Frontal cortex (tissue), 4 donors: ENCODE measurements around the gene TMF1. TPM values are rescaled to one million over a fixed set of nuclear protein-coding genes. Genes with fewer than 3 reads are reported as not detected.

Source experiments
- DNase-seq, 2 donors: peaks; one replicate each; pipeline ENCODE4 v3.0.0; 2012; ENCODE audit warnings: low spot score in 2 of 2
- FAIRE-seq: peaks from 2 replicates; lab custom pipeline; 2012; peaks lifted over from hg19 to GRCh38; lab: Jason Lieb, UNC
- total RNA-seq: library from RNA; depleted of rRNA; stranded (reverse); fragments of >200 nt; gene quantifications from one replicate; pipeline ENCODE4 v1.2.3, GENCODE V29; 2014
- donor health status: control.
- donor health status: control.
- donor health status: control.

The TMF1 gene
- total RNA-seq, 1 donor from 2014 or later = 36.7 TPM

DNA sequence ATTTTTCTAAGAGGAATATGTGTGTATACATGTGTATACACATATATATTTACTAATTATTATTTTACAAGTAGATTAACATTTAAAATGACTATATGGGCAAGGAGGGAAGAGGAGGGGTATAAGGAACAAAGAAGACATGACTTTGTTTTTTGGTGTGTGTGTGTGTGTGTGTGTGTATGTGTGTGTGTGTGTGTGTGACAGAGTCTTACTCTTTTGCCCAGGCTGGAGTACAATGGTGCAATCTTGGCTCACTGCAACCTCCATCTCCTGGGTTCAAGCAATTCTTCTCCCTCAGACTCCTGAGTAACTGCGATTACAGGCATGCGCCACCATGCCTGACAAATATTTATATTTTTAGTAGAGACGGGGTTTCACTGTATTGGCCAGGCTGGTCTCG lies 36.0 kb downstream of the TMF1 start:
- no peak for FAIRE-seq
- DNase-seq = no peak

DNA sequence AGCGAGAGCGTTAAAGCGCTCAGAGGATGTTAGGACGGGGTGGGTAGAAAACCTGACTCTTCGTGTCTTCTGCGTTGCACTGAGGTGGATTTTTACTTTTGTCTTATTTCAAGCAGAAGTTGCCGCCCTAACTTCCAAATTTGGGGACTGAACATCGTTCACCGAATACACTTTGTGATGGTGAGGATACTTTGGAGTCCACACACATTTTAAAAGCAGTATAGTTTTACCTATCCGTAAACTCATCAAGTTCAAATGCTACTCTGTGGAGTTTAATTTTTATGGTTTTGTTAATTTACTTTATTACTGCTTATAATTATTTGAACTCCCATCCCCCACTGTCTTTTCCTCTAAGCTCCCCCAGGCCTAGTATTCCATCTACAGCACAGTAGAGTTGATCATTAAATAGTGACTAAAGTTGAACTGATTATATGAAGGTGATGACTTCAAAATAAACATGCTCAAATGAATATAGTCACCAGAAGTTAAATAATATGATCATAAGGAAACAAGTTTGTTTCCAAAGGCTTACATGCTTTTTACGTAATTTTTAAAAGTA lies 38.0 kb downstream of the TMF1 start:
- DNase-seq (no peak), FAIRE-seq (no peak)

DNA sequence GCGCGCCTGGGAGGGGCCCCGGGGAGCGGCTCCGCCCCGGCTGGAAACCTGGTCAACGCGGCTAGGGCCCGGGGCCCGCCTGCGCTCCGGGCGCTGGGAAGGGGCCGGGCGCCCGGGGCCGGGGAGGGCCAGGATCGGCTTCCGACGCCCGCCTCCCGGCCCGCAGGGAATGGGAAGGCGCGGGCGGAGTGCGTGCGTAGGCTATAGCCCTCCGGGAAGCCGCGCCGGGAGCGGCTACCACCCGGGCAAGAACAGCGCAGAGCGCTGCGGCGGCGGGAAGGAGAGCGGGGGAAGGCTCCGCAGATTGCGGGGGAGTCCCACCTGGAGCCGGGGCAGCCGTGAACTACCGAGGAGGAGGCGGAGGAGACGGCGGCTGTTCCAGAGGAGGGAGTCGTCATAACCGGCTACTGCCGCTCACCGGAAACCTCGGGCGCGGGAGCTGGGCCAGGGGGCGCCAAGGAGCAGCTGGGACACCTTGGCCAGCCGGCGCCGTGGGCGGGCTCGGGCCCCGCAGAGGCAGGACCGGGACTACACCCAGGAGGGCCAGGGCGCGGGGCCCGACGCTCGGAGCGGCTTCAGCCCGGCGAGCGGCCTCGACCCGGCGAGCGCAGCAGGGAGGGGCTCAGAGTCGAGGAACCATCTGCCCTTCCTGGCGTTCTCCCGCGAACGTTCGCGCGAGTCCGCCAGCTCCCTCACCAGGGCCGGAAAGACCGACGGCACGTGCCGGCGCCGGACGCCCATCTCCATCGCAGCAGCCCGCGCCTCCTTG lies 38.7 kb downstream of the TMF1 start, which contains the start of gene EOGT:
Gene EOGT, minus strand, starts transcription at position 432 of the 769 bp plus-strand sequence. CDS start 3,838 bp downstream, outside the sequence.
- FAIRE-seq (no peak), DNase-seq (peak; percentile 83 to 88)

DNA sequence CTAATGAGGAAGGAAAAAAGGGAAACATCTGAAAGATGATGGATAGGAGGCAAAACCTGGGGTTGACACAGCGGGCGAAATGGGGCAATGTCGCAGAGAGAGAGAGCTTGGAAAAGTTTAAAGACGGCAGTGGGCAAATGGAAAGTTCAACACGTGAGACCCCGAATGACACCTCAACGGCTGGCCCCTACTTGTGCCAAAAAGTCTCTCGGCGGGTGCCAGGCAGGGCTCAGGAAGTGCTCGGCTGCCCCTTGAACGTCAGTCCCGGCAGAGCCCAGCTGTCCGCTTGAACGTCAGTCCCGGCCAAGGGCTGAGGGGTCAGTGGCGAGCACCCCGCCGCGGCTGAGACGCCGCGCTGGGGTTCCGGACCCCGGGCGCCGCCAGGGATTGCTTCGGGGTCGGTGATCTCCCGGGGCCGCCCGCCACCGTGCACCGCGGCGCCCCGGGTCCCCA lies 39.3 kb downstream of the TMF1 start:
- FAIRE-seq (no peak), DNase-seq (peak; percentile 52 to 53)

DNA sequence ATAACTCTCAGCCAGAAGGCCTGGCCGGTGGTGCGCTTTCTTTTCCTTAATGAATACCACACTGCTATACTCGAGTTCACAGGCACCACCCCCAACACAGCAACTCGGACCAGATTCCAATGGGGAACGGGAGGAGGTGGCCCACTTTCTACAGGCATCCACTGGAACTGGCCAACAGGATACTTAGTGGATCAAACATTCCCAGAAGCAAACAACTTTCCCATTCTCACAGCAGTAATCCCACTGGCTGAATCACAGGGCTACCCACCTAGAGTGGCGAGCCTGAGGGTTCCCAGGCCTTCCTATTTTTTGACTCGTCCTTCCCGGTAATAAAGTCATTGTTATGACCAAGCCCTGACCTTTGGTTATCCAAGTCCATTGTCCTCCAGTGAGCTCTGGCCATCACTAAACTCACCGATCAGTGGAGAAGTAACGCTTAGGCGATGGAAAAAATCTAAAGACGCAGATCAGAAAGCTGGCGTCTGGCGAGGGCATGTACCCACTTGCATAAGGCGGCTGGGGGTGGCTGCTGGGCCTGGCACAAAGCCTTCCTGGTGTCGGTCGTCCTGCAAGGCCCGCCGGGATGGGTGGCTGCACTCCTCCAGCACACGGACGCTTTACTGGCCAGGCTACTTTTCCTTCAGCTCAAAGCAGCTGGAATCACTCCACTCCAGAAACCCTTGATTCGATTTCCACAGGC lies 39.9 kb downstream of the TMF1 start:
- DNase-seq = peak; percentile 17 to 26
- FAIRE-seq = no peak

DNA sequence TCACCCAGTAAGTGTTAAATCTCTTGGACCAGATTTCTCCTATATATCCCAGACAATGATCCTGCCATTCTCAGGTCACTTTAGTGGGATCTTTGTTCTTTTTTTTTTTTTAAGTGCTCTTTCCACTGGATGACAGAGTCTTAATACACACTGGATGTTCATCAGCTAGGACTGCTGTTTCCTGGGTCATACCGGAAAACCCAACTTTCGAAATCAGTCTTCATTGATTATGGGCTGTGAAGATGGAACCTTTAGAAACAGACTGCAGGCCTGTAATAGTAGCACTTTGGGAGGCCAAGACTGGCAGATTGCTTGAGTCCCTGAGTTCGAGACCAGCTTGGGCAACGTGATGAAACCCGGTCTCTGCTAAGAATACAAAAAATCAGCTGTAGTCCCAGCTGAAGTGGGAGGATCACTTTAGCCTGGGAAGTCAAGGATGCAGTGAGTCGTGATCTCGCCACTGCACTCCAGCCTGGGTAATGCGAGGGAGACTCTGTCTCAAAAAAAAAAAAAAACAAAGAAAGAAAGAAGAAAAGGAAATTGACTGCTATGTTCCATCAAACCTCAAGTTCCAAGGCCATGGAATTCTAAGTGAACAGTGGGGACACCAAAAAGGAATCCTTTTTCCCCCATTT lies 40.9 kb downstream of the TMF1 start:
- DNase-seq (no peak), FAIRE-seq (no peak)

DNA sequence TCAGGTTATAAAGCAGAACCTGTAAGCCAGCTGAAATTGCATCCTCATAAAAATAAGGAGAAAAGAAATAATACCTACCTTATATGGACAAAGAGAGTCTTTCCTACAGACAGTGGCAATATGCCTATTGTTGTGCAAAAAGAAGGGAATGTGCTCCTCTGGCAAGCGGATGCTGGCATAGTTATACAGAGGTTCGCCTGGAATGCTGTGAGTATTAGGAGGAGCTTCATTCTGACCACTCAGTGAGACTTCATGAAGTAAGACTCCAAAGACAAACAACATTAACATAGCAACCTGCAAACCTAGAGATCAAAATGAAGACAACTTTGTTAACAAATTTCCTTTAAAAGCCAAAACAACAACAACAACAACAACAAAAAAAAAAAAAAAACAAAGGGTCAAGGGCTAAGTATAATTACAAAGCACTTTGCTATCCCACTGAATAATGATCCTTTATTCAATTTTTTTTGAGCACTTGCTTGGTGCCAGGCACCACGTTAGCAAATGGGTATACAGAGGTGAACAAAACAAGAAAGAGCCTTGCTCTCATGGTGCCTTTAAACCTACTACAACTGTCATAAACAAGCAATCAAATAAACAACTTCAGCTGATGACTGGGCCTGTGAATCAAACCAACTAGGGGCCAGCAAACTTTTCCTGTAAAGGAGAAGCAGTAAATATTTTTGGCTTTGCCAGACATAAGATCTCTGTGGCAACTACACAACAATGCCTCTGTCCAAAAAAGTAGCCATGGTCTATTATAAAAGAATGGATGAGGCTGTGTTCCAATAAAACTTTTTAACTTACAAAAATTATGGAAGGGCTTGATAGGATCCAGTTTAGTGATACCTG lies 42.3 kb downstream of the TMF1 start:
- no peak for FAIRE-seq
- DNase-seq = no peak

DNA sequence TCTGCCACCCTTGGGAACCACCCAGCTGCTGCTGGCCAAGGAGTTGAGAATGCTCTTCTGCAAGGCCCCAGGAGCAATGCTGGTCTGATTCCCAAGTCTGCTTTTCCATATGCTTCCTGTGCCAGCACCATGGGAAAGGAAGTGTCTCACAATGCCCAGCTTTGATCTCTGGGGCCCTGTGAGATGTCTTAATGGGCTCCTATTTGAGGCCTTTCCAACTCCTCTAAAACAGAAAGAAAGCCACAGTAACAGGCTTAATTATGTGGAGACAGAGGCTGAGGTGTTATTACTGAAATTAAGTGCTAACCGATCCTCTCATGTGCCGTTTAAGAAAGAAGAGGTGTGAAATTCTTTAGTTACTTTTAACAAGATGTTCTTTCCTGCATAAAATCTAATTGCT lies 43.2 kb downstream of the TMF1 start:
- DNase-seq (no peak), FAIRE-seq (no peak)

DNA sequence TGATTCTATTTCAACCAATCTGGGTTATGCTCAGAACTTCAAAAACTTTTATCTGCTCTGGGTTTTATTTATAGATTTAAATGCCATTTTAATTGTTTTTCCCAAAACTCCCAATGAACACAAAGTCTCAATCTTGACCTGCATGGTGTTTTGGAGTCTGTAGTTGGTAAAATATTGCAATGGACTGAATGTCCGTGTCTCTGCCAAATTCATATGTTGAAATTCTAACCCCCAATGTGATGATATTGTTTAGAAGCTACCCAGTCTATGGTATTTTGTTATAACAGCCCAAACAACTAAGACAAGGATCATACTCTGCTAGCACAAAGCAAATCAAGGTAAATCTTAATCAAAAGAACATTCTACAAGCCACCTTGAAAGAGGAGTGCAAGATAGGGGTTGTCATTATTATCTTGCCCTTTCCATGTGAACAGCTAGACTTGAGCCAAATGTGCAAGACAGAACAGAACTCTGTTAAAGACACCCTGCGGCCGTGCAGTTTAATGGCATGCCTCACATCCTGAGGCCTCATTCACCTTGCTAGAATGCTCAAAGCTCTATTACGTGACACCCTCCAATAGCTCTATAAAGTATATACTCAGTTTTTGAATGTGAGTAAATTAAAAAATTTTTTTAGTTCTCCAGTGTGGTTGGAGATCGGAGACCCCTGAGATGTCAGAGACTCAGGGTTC lies 46.2 kb downstream of the TMF1 start:
- FAIRE-seq = no peak

DNA sequence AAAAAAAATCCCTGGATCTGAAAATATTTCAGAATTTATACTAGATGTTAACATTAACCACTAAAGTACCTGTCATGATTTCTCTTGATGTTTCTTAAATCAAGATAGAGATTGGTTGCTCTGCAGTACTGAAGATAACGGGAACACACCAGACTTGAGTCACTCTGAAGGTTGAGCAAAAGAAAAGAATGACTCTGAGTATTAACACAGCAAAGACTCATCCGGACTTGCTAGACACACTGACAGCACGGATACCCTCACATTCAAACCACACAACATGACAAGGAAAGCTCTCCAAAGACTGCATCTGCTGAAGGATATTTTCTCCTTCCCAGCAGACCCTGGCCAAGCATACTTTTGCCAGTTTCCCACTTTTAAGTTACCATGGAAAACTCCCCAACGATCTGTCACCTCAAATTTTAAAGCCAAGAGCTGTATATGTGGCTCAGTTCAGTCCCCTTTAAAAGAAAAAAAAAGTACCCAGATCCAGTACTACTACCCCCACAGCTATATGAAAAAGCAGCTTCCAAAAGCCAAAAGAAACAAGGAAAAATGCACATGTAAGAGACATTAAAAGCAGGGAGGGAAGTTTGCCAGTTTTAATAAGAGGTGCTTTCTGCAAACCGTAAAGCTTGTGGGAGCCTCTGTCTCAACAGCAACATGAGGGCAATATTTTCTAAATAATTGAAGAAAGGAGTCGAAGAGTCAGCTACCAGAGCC lies 46.9 kb downstream of the TMF1 start:
- DNase-seq (no peak), FAIRE-seq (no peak)

More for the DNA sequence above, 46.2 kb downstream of the TMF1 start:
- DNase-seq = no peak

DNA sequence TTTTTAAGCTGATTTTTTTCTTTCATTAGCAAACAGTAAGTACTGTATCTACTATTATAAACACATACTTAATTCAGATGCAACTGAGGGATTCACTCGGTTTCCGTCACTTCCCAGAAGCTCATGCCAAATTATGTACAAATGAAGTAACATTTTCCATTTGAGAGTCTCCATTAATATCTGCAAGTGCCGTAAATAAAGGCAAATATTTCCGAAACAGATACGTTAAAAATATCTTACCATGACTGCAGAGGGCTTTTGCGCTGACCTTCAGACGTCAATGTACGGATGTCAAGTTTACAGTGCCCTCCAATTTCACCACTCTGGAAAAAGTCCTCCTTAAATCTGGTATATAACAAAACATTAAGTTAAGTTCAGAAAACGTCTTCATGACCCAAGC lies 48.0 kb downstream of the TMF1 start:
- FAIRE-seq (no peak), DNase-seq (no peak)

DNA sequence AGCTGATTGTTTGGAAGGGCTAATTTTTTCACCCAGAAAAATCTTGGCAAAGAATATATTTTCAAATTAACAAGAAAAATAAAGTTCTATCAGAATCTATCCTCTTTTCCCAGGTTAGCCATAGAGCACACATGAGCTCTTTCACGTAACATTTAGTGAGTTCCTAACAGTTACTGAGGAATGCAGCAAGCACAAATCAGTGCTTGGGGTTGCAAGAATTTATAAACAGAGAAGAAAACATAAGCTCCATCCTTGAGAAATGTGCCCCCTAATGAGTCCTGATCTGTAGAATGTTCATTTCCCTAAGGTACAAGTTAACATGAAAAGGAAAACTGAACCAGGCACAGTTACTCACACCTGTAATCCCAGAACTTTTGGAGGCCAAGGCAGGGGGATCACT lies 52.5 kb downstream of the TMF1 start:
- FAIRE-seq (no peak), DNase-seq (no peak)

DNA sequence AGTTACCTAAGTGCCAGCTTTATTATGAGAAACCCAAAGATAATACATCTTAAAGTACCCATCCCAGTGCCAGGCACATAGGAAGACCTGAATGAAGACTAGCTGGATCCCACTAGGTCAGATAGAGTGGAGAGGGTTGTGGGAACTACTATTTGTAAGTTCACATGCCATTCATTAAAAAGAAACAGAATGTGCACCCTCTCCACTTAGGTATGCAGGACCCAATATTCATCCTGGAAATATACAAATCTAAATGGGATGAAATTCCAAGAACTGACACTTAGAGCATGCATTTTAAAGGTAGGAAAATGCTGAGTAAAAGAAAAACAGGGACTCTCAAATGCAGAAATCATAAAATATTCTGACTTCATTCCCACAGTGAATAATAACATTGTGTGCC lies 53.0 kb downstream of the TMF1 start:
- no peak for FAIRE-seq
- no peak for DNase-seq

DNA sequence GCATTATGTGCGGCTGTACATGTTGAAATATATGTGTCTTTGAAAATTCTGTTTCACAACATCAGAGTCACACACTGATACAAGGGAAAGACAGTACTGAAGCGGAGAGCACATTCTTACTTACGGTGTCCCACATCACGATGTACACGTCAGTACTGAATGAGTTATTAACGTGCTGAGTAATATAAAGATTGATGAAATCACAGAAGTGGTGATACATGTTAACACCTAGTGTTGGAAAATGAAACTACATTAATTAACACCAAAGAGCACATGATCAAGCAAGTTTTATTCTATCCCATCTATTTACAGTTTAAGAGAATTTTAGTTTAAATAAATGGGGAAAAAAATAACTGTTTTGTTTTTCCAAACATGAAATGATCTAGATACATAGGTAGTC lies 54.2 kb downstream of the TMF1 start:
- DNase-seq = no peak
- no peak for FAIRE-seq

DNA sequence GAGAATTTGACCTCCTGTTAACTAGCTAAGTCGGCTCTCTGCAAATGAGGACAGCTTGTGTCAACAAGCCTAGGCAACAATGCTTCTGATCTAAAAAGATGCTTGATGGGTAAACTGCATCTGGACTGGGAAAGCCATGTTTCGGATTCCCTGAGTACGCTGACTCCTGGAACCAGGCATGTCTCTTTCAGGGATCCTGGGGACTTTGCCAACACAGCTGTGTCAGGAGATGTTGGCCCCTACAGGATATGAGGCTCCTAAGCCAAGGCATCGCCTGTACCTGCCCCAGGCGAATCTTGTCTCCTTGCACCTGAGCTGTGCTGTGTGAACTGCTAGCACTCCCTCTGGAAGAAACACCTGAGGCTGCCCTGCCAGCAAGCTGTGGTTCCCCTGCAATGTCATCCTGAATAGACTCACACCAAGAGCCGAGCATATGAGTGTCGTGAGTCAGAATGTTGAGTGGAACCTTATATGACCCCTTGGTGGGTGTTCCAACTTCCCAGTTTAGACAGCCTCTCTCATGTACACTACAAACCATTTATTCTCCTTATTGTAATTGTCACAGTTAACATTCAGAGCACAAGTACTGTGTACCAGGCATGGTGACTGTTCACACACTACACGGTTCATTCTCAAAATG lies 55.7 kb downstream of the TMF1 start:
- DNase-seq = no peak
- FAIRE-seq = no peak

DNA sequence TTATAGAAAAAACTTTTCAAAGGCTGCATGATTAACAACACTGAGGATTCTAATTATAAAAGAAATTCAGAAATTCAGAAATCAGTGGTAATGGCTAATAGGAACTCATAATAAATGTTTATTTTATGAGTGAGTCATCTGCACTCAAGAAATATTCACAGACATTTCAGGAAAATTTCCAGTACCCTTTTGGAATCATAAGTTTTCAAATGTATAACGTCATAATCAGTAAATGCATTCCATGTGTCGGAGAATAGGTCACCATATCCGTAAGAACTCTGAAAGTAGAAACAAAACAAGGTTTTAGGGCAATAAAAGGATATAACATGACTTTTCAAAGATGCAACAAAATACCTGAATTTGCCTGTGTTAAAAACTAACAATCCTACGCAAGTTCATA lies 63.4 kb downstream of the TMF1 start:
- no peak for DNase-seq

DNA sequence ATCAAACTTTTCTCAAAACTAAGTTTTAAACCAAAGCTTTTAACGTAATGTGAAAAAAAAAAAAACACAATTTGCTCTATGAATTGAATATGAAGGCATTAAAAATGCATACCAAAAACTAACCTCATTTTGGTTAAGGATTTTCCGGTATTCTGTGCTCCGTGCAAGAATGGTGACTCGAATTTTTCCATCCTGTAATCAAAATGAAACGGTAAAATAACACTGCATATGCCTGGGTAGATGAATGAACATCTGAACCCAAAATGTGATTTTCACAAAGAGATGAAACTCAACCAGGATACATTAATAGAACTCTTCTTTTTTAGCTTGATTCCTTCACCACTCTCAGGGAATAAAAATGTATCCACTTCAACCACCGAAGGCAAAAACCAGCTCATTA lies 64.8 kb downstream of the TMF1 start:
- FAIRE-seq = no peak

More for the DNA sequence above, 63.4 kb downstream of the TMF1 start:
- no peak for FAIRE-seq

More for the DNA sequence above, 64.8 kb downstream of the TMF1 start:
- DNase-seq = no peak
